ENCODE measurements around the gene ZNF628.

Gene ZNF628

DNA sequence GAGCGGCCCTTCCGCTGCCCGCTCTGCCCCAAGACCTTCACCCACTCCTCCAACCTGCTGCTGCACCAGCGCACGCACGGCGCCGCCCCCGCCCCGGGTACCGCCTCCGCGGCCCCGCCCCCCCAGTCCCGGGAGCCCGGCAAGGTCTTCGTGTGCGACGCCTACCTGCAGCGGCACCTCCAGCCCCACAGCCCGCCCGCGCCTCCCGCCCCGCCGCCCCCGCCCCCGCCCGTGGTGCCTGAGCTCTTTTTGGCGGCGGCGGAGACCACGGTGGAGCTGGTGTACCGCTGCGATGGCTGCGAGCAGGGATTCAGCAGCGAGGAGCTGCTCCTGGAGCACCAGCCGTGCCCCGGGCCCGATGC, 5.4 kb downstream of the ZNF628 start:
- TF ChIP-seq ZFX (IDR thresholded peaks at IDR 0.05; ENCODE audit: borderline replicate concordance) (no peak), CTCF (IDR thresholded peaks at IDR 0.05) (no peak)
- H3K27ac ChIP-seq = no peak overlapping the region

- H3K27ac ChIP-seq = no peak overlapping the region
- no peak for TF ChIP-seq ZFX (IDR thresholded peaks at IDR 0.05; ENCODE audit: borderline replicate concordance)
- no peak for TF ChIP-seq CTCF (IDR thresholded peaks at IDR 0.05)
Observed at GRCh38 chr19:55482156-55482961, 5.9 kb downstream of the ZNF628 start.

DNA sequence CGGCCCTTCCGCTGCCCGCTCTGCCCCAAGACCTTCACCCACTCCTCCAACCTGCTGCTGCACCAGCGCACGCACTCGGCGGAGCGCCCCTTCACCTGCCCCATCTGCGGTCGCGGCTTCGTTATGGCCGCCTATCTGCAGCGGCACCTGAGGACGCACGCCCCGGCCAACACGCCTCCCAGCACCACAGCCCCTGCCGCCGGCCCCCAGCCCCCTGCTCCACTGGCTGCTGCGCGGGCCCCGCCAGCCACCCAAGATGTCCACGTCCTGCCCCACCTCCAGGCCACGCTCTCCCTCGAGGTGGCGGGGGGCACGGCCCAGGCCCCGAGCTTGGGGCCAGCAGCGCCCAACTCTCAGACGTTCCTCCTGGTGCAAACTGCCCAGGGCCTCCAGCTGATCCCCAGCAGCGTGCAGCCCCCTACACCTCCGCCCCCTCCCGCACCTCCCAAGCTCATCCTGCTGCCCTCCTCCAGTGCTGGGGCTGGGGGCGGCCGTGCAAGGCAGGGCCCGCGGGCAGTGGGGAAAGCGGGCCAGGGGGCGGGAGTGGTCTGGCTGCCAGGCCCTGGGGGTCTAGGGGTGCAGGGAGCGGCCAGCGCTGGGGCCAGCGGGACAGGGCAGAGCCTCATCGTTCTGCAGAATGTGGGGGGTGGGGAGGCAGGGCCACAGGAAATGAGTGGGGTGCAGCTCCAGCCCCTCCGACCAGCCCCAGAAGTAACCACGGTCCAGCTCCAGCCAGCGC, 6.7 kb downstream of the ZNF628 start:
- peak overlapping the region; percentile 82 for H3K27ac ChIP-seq
- TF ChIP-seq ZFX (IDR thresholded peaks at IDR 0.05; ENCODE audit: borderline replicate concordance) (no peak), CTCF (IDR thresholded peaks at IDR 0.05) (no peak)

- TF ChIP-seq CTCF (IDR thresholded peaks at IDR 0.05) (no peak), ZFX (IDR thresholded peaks at IDR 0.05; ENCODE audit: borderline replicate concordance) (no peak)
- peak overlapping the region; percentile 82 for H3K27ac ChIP-seq
Observed at GRCh38 chr19:55483706-55484592, 7.5 kb downstream of the ZNF628 start.

- TF ChIP-seq CTCF (IDR thresholded peaks at IDR 0.05) = no peak
- TF ChIP-seq ZFX (IDR thresholded peaks at IDR 0.05; ENCODE audit: borderline replicate concordance) = no peak
- peak within 1 kb of the TSS; percentile 82 for H3K27ac ChIP-seq
Observed at GRCh38 chr19:55484593-55485438, 8.4 kb downstream of the ZNF628 start, which contains the start of gene NAT14. Gene NAT14, plus strand, starts transcription at chr19:55485188. Its CDS starts 521 bp downstream, at chr19:55485709.

- H3K27ac ChIP-seq = peak overlapping the region; percentile 82
- no peak for TF ChIP-seq CTCF (IDR thresholded peaks at IDR 0.05)
- no peak for TF ChIP-seq ZFX (IDR thresholded peaks at IDR 0.05; ENCODE audit: borderline replicate concordance)
Observed at GRCh38 chr19:55485439-55486011, 9.1 kb downstream of the ZNF628 start.

All from 22Rv1 (cell line).